Right cardiac atrium (tissue), 5 donors: ENCODE results near the gene SCLY. TPM values are rescaled to one million over a fixed set of nuclear protein-coding genes. Genes with fewer than 3 reads are reported as not detected.
"Not testable (repeated sequence)": the region's sequence is repeated elsewhere in the genome, so short reads cannot be mapped to it uniquely, and the experiment has no call there.

ENCODE experiments used
- ATAC-seq, 2 donors: fragments of 200-7000 bp; cut with Tn5 transposase; one replicate each; pipeline versions ENCODE4 v1.8.0 to v1.9.1; 2020; ENCODE audit warnings: moderate library complexity in 2 of 2, mild to moderate bottlenecking in 1 of 2
- DNase-seq, 3 donors: peaks; one replicate each; pipeline ENCODE4 v3.0.0-alpha.2; 2020
- H3K27ac ChIP-seq: one replicate; pipeline ENCODE4 v1.5.1; 2013; ENCODE audit warnings: mild to moderate bottlenecking, low read length, control low read depth, moderate library complexity
- H3K27me3 ChIP-seq: one replicate; pipeline ENCODE4 v1.6.1; 2013; ENCODE audit not compliant: control insufficient read depth, insufficient read depth
- H3K4me1 ChIP-seq: one replicate; pipeline ENCODE4 v1.6.1; 2013; ENCODE audit warnings: low read length; ENCODE audit not compliant: control insufficient read depth, insufficient read depth
- H3K4me3 ChIP-seq: one replicate; pipeline ENCODE4 v1.5.1; 2013; ENCODE audit warnings: low read length, control low read depth
- H3K9me3 ChIP-seq: one replicate; pipeline ENCODE4 v1.6.1; 2013; ENCODE audit warnings: low read length; ENCODE audit not compliant: control insufficient read depth
- WGBS: extraction: QIAGEN DNeasy Blood & Tissue Kit; methylation state at CpG from one replicate; pipeline ENCODE4 v1.1.7; 2013; 5-methylcytosine and 5-hydroxymethylcytosine counted together
- intact Hi-C, 4 donors: fragments of 100-400 bp; cut with DNase I; formaldehyde crosslinking; loops; one replicate each; pipeline versions ENCODE4 v1.11.0 to v1.14.0; 2022 to 2023
- polyA plus RNA-seq: library from polyadenylated mRNA; stranded (reverse); fragments of 200-250 nt; gene quantifications from one replicate; pipeline ENCODE4 v1.2.3, GENCODE V29; 2013
- total RNA-seq, 4 donors: library from RNA; stranded (reverse); fragmentation: NEBNext Ultra II Directional; extraction: Animal tissue kit (Norgen Biotek cat#: 25700); gene quantifications; one replicate each; pipeline ENCODE4 v1.2.1, GENCODE V29; 2021
- donor health status: healthy with polysubstance abuse.
- donor health status: DM: no; HTN: yes; CAD: no.
- donor health status: DM: no; HTN: no; CAD: no.
- donor health status: DM: no; HTN: yes; CAD: no; lungs with severe emphysema.
- donor health status: DM: yes; HTN: yes; CAD: no.

Gene SCLY
- total and polyA plus RNA-seq, 5 donors = 8.2 to 14.2 (median 11.2) TPM

- intact Hi-C loops = no loop called here
- ATAC-seq (no peak), DNase-seq (no peak)
- 89% methylated on average over 9 of the region's 9 CpGs for WGBS
- H3K9me3 ChIP-seq = no peaks in the 10 kb centered on the region
- no peaks in the 10 kb centered on the region for H3K27me3 ChIP-seq
- no peaks in the 10 kb centered on the region for H3K4me1 ChIP-seq
- no peak overlapping the region for H3K4me3 ChIP-seq
- no peak overlapping the region for H3K27ac ChIP-seq
Measured at GRCh38 chr2:238040918-238041317, 19.9 kb upstream of the SCLY start.

GRCh38 chr2:238042090-238042489 is 18.7 kb upstream of the SCLY start:
- Histone ChIP-seq H3K9me3 (no peaks in the 10 kb centered on the region), H3K27me3 (no peaks in the 10 kb centered on the region), H3K27ac (no peak overlapping the region), H3K4me1 (no peaks in the 10 kb centered on the region), H3K4me3 (no peak overlapping the region)
- intact Hi-C loops = no loop called here
- WGBS = 88% methylated on average over 5 of the region's 5 CpGs
- DNase-seq (no peak), ATAC-seq (no peak)

GRCh38 chr2:238042849-238043584 is 17.8 kb upstream of the SCLY start:
- Histone ChIP-seq H3K4me3 (no peak overlapping the region), H3K9me3 (no peaks in the 10 kb centered on the region), H3K27me3 (no peaks in the 10 kb centered on the region), H3K27ac (no peak overlapping the region), H3K4me1 (no peaks in the 10 kb centered on the region)
- 79% methylated on average over 6 of the region's 6 CpGs for WGBS
- ATAC-seq = peak; percentile 45 to 59
- intact Hi-C loops = no loop called here
- DNase-seq = peak in 1 of 3 donors; percentile 64

GRCh38 chr2:238043851-238044250 is 16.9 kb upstream of the SCLY start:
- H3K4me3 ChIP-seq = no peak overlapping the region
- ATAC-seq (no peak), DNase-seq (no peak)
- H3K9me3 ChIP-seq = no peaks in the 10 kb centered on the region
- 95% methylated on average over 6 of the region's 6 CpGs for WGBS
- H3K27ac ChIP-seq = no peak overlapping the region
- intact Hi-C loops = no loop called here
- no peaks in the 10 kb centered on the region for H3K4me1 ChIP-seq
- no peaks in the 10 kb centered on the region for H3K27me3 ChIP-seq

GRCh38 chr2:238045575-238045974 is 15.2 kb upstream of the SCLY start:
- DNase-seq (no peak), ATAC-seq (no peak)
- Histone ChIP-seq H3K4me1 (no peaks in the 10 kb centered on the region), H3K27me3 (no peaks in the 10 kb centered on the region), H3K4me3 (no peak overlapping the region), H3K27ac (no peak overlapping the region), H3K9me3 (no peaks in the 10 kb centered on the region)
- intact Hi-C loops = no loop called here

- DNase-seq (no peak), ATAC-seq (no peak)
- H3K4me3 ChIP-seq = no peak overlapping the region
- WGBS = 94% methylated on average over 2 of the region's 2 CpGs
- no peaks in the 10 kb centered on the region for H3K4me1 ChIP-seq
- no peaks in the 10 kb centered on the region for H3K9me3 ChIP-seq
- H3K27ac ChIP-seq = no peak overlapping the region
- H3K27me3 ChIP-seq = no peaks in the 10 kb centered on the region
- intact Hi-C loops = no loop called here
Measured at GRCh38 chr2:238046725-238047270, 14.0 kb upstream of the SCLY start.

- no peaks in the 10 kb centered on the region for H3K9me3 ChIP-seq
- no peak for DNase-seq
- no peaks in the 10 kb centered on the region for H3K4me1 ChIP-seq
- no peak overlapping the region for H3K27ac ChIP-seq
- no peak overlapping the region for H3K4me3 ChIP-seq
- 91% methylated on average over 2 of the region's 2 CpGs for WGBS
- intact Hi-C loops = no loop called here
- no peak for ATAC-seq
- H3K27me3 ChIP-seq = no peaks in the 10 kb centered on the region
Measured at GRCh38 chr2:238053191-238053776, 7.5 kb upstream of the SCLY start.

- Histone ChIP-seq H3K9me3 (no peaks in the 10 kb centered on the region), H3K4me1 (no peaks in the 10 kb centered on the region), H3K27ac (no peak overlapping the region), H3K4me3 (no peak overlapping the region), H3K27me3 (no peaks in the 10 kb centered on the region)
- intact Hi-C loops = no loop called here
- ATAC-seq (no peak), DNase-seq (no peak)
- 49% methylated on average over 3 of the region's 3 CpGs for WGBS
Measured at GRCh38 chr2:238055841-238056240, 5.0 kb upstream of the SCLY start.

- H3K9me3 ChIP-seq, DNase-seq, H3K27me3 ChIP-seq, H3K4me1 ChIP-seq, H3K4me3 ChIP-seq, ATAC-seq, intact Hi-C loops: not testable (repeated sequence)
- H3K27ac ChIP-seq = peak overlapping the region; percentile 36
- 86% methylated on average over 44 of the region's 44 CpGs for WGBS
Measured at GRCh38 chr2:238057696-238058575, 2.9 kb upstream of the SCLY start.

GRCh38 chr2:238059505-238059904 is 1.3 kb upstream of the SCLY start:
- ATAC-seq (no peak), DNase-seq (no peak)
- Histone ChIP-seq H3K27me3 (no peaks in the 10 kb centered on the region), H3K27ac (no peak overlapping the region), H3K4me3 (peak overlapping the region; percentile 92), H3K4me1 (no peaks in the 10 kb centered on the region), H3K9me3 (no peaks in the 10 kb centered on the region)
- intact Hi-C loops = no loop called here
- 71% methylated on average over 3 of the region's 3 CpGs for WGBS

GRCh38 chr2:238060096-238060541 is 682 bp upstream of the SCLY start:
- peak overlapping the region; percentile 92 for H3K4me3 ChIP-seq
- DNase-seq (no peak), ATAC-seq (no peak)
- 1% methylated on average over 18 of the region's 18 CpGs for WGBS
- H3K27ac ChIP-seq = peak overlapping the region; percentile 93
- H3K9me3 ChIP-seq = no peaks in the 10 kb centered on the region
- intact Hi-C loops = loop anchor here in 1 of 4 donors (5.0 kb wide), 1 partner anchor 93 kb away; the partner anchor contains the start of gene UBE2F
- no peaks in the 10 kb centered on the region for H3K27me3 ChIP-seq
- no peaks in the 10 kb centered on the region for H3K4me1 ChIP-seq
